DMS153 treated with DMSO at 0.1 percent for 48 hours (cell line): ENCODE measurements around the gene TRIM25.

Experiments
- DNase-seq: peaks from one replicate; lab custom pipeline; 2025; ENCODE audit not compliant: unreplicated experiment; lab: John Stamatoyannopoulos, UW

Gene TRIM25

GRCh38 chr17:56926704-56927103, 12.9 kb upstream of the TRIM25 start:
- DNase-seq: no peak

GRCh38 chr17:56926270-56926669, 12.4 kb upstream of the TRIM25 start:
- no peak for DNase-seq

- DNase-seq: no peak
These were observed 11.2 kb upstream of the TRIM25 start for GRCh38 chr17:56925088-56925487.

- no peak for DNase-seq
These were observed 5.9 kb upstream of the TRIM25 start for GRCh38 chr17:56919717-56920116.

- DNase-seq: no peak
These were observed 5.1 kb upstream of the TRIM25 start for GRCh38 chr17:56918916-56919315.

- DNase-seq: no peak
These were observed 3.9 kb upstream of the TRIM25 start for GRCh38 chr17:56917559-56918296.

GRCh38 chr17:56914581-56915273, 878 bp upstream of the TRIM25 start:
- DNase-seq: peak; percentile 20

GRCh38 chr17:56913353-56913866, 439 bp downstream of the TRIM25 start:
- DNase-seq: peak; percentile 40

GRCh38 chr17:56913000-56913311, 893 bp downstream of the TRIM25 start:
- DNase-seq: no peak

- DNase-seq: no peak
These were observed 1.5 kb downstream of the TRIM25 start for GRCh38 chr17:56912105-56912999.

- DNase-seq: no peak
These were observed 3.2 kb downstream of the TRIM25 start for GRCh38 chr17:56910509-56911235.

- DNase-seq: no peak
These were observed 3.9 kb downstream of the TRIM25 start for GRCh38 chr17:56909742-56910508.

- no peak for DNase-seq
These were observed 5.8 kb downstream of the TRIM25 start for GRCh38 chr17:56908001-56908542.

- no peak for DNase-seq
These were observed 10.3 kb downstream of the TRIM25 start for GRCh38 chr17:56903560-56903959.

GRCh38 chr17:56902348-56902747, 11.5 kb downstream of the TRIM25 start:
- DNase-seq: no peak

GRCh38 chr17:56899403-56899802, 14.4 kb downstream of the TRIM25 start:
- no peak for DNase-seq

- DNase-seq: no peak
These were observed 15.0 kb downstream of the TRIM25 start for GRCh38 chr17:56898874-56899273.

- DNase-seq: no peak
These were observed 16.0 kb downstream of the TRIM25 start for GRCh38 chr17:56897646-56898424.

GRCh38 chr17:56896968-56897359, 16.9 kb downstream of the TRIM25 start:
- no peak for DNase-seq
